Right lobe of liver (tissue), 6 donors: ENCODE results near the gene SLC26A4. TPM values are rescaled to one million over a fixed set of nuclear protein-coding genes. Genes with fewer than 3 reads are reported as not detected.

Experiments used
- ATAC-seq, 4 donors: fragments of 200-7000 bp; cut with Tn5 transposase; one replicate each; pipeline ENCODE4 v1.9.1; 2020; ENCODE audit warnings: mild to moderate bottlenecking in 4 of 4, moderate library complexity in 4 of 4
- DNase-seq, 3 donors: peaks; one replicate each; pipeline ENCODE4 v3.0.0-alpha.2; 2020
- H3K27ac ChIP-seq, 3 donors: fragments of 200-600 bp; one replicate each; pipeline ENCODE4 v1.8.0; 2022
- H3K27me3 ChIP-seq, 2 donors: fragments of 200-600 bp; one replicate each; pipeline ENCODE4 v1.8.0; 2022
- H3K36me3 ChIP-seq, 4 donors: fragments of 200-600 bp; sonication (generic) in 1 of 4; one replicate each; pipeline versions ENCODE4 v1.5.1 to v1.8.0; 2017 to 2022; ENCODE audit warnings: control low read depth in 1 of 4
- H3K4me1 ChIP-seq, 4 donors: fragments of 200-600 bp; sonication (generic) in 1 of 4; one replicate each; pipeline versions ENCODE4 v1.5.1 to v1.8.0; 2017 to 2022; ENCODE audit warnings: control low read depth in 1 of 4
- H3K4me3 ChIP-seq, 3 donors: fragments of 200-600 bp; one replicate each; pipeline ENCODE4 v1.8.0; 2022
- H3K9me3 ChIP-seq, 4 donors: fragments of 200-600 bp; sonication (generic) in 1 of 4; one replicate each; pipeline versions ENCODE4 v1.5.1 to v1.8.0; 2017 to 2022; ENCODE audit warnings: control low read depth in 1 of 4
- CTCF ChIP-seq, 4 donors: fragments of 200-600 bp in 3 of 4; fragments of 450-650 bp in 1 of 4; IDR thresholded peaks; one replicate each; pipeline versions ENCODE4 v1.5.1 to v1.8.0; 2016 to 2022; ENCODE audit warnings: antibody characterized with exemption in 4 of 4, mild to moderate bottlenecking in 2 of 4
- POLR2A ChIP-seq: fragments of 450-650 bp; IDR thresholded peaks from one replicate; pipeline ENCODE4 v1.6.1; 2017; ENCODE audit warnings: antibody characterized with exemption, mild to moderate bottlenecking
- WGBS: methylation state at CpG from one replicate; pipeline ENCODE4 v1.1.6; 2018; ENCODE audit warnings: low coverage, low lambda C conversion rate; ENCODE audit not compliant: insufficient coverage; ENCODE audit errors: missing lambda C conversion rate; 5-methylcytosine and 5-hydroxymethylcytosine counted together
- intact Hi-C, 2 donors: fragments of 100-400 bp; cut with DNase I; formaldehyde crosslinking; loops; one replicate each; pipeline versions ENCODE4 v1.11.2 to v1.14.1; 2022
- total RNA-seq, 6 experiments: library from RNA; depleted of rRNA in 2 of 6; stranded (reverse); fragments of >200 nt in 2 of 6; fragmentation: NEBNext Ultra II Directional in 3 of 6; extraction: Animal tissue kit (Norgen Biotek cat#: 25700) in 3 of 6; gene quantifications; one replicate each; pipeline versions ENCODE4 v1.1.0 to v1.2.4, GENCODE V29; 2016 to 2023
- donor health status: DM: no; HTN: yes; CAD: no.
- donor health status: DM: no; HTN: no; CAD: no.
- donor health status: DM: no; HTN: no; CAD: no.
- donor health status: DM: no; HTN: yes; CAD: no.
- donor health status: DM: no; HTN: yes; CAD: no.

Gene SLC26A4
- total RNA-seq, 6 experiments from 2014 or later: 0.05 to 0.68 (median 0.27) TPM; not detected in 1

GRCh38 chr7:107746006-107746405, 85.4 kb downstream of the SLC26A4 start:
- ATAC-seq (no peak), DNase-seq (no peak)
- H3K36me3 ChIP-seq: peaks cover 0 to 23% (median 3%) of the 10 kb centered on the region in 4 donors
- intact Hi-C loops: loop anchor here (10.0 kb wide), 1 partner anchor 129 kb away; no protein-coding TSS in a partner anchor
- peaks cover 0 to 21% (median 5%) of the 10 kb centered on the region in 4 donors for H3K4me1 ChIP-seq
- no peaks in the 10 kb centered on the region for H3K9me3 ChIP-seq
- H3K27ac ChIP-seq: no peak overlapping the region
- H3K4me3 ChIP-seq: no peak overlapping the region
- TF ChIP-seq POLR2A (no peak), CTCF (IDR thresholded peaks at IDR 0.05) (no peak)
- 59% methylated on average over 3 of the region's 3 CpGs for WGBS
- no peaks in the 10 kb centered on the region for H3K27me3 ChIP-seq

GRCh38 chr7:107751113-107751512, 90.5 kb downstream of the SLC26A4 start:
- Histone ChIP-seq H3K27ac (no peak overlapping the region), H3K36me3 (peaks cover 0 to 66% (median 20%) of the 10 kb centered on the region in 4 donors), H3K4me1 (no peaks in the 10 kb centered on the region), H3K4me3 (no peak overlapping the region), H3K9me3 (no peaks in the 10 kb centered on the region), H3K27me3 (no peaks in the 10 kb centered on the region)
- DNase-seq: no peak
- no peak for ATAC-seq
- 87% methylated on average over 3 of the region's 7 CpGs for WGBS
- intact Hi-C loops: no loop called here
- TF ChIP-seq CTCF (IDR thresholded peaks at IDR 0.05) (no peak), POLR2A (no peak)

- H3K36me3 ChIP-seq: peaks cover 0 to 87% (median 26%) of the 10 kb centered on the region in 4 donors
- no peak overlapping the region for H3K27ac ChIP-seq
- DNase-seq: no peak
- peak in 3 of 4 donors; percentile 7 to 19 (median 14) for TF ChIP-seq CTCF (IDR thresholded peaks at IDR 0.05)
- TF ChIP-seq POLR2A: no peak
- no peaks in the 10 kb centered on the region for H3K4me1 ChIP-seq
- H3K4me3 ChIP-seq: no peak overlapping the region
- H3K27me3 ChIP-seq: no peaks in the 10 kb centered on the region
- H3K9me3 ChIP-seq: no peaks in the 10 kb centered on the region
- ATAC-seq: no peak
- intact Hi-C loops: no loop called here
- 83% methylated on average over 2 of the region's 2 CpGs for WGBS
Measured at GRCh38 chr7:107754642-107755041, 94.0 kb downstream of the SLC26A4 start.

- Histone ChIP-seq H3K4me1 (no peaks in the 10 kb centered on the region), H3K9me3 (no peaks in the 10 kb centered on the region), H3K4me3 (no peak overlapping the region), H3K27ac (no peak overlapping the region), H3K27me3 (no peaks in the 10 kb centered on the region), H3K36me3 (peaks cover 0 to 63% (median 18%) of the 10 kb centered on the region in 4 donors)
- DNase-seq (no peak), ATAC-seq (peak in 2 of 4 donors; percentile 18 to 31)
- intact Hi-C loops: no loop called here
- 100% methylated on average over 1 of the region's 1 CpG for WGBS
- TF ChIP-seq CTCF (IDR thresholded peaks at IDR 0.05) (no peak), POLR2A (no peak)
Measured at GRCh38 chr7:107758667-107759066, 98.0 kb downstream of the SLC26A4 start.

- DNase-seq (no peak), ATAC-seq (no peak)
- no peaks in the 10 kb centered on the region for H3K36me3 ChIP-seq
- no peaks in the 10 kb centered on the region for H3K9me3 ChIP-seq
- H3K4me3 ChIP-seq: no peak overlapping the region
- no peak overlapping the region for H3K27ac ChIP-seq
- intact Hi-C loops: no loop called here
- 88% methylated on average over 2 of the region's 2 CpGs for WGBS
- no peak for TF ChIP-seq POLR2A
- TF ChIP-seq CTCF (IDR thresholded peaks at IDR 0.05): no peak
- no peaks in the 10 kb centered on the region for H3K4me1 ChIP-seq
- no peaks in the 10 kb centered on the region for H3K27me3 ChIP-seq
Measured at GRCh38 chr7:107767391-107767790, 106.8 kb downstream of the SLC26A4 start.
